ENCODE data around the gene PROSER2.

The PROSER2 gene

GRCh38 chr10:11823122-11823988 lies at the start of gene PROSER2:
Gene PROSER2 (plus strand): TSS chr10:11823356. CDS start chr10:11852078, 28,722 bp downstream.
- no peak for DNase-seq (ENCODE audit: low read depth, low spot score)
- H3K27ac ChIP-seq, result peak within 1 kb of the TSS; percentile 66

GRCh38 chr10:11773761-11774441 lies 49.3 kb upstream of the PROSER2 start:
- H3K27ac ChIP-seq, result no peak overlapping the region
- DNase-seq (ENCODE audit: low read depth, low spot score), result no peak

GRCh38 chr10:11775412-11775811 lies 47.7 kb upstream of the PROSER2 start:
- peak overlapping the region; percentile 51 for H3K27ac ChIP-seq
- DNase-seq (ENCODE audit: low read depth, low spot score), result no peak

- peak; percentile 69 for DNase-seq (ENCODE audit: low read depth, low spot score)
- H3K27ac ChIP-seq, result peak overlapping the region; percentile 51
Observed at GRCh38 chr10:11776080-11776479, 47.1 kb upstream of the PROSER2 start.

- no peak for DNase-seq (ENCODE audit: low read depth, low spot score)
- no peak overlapping the region for H3K27ac ChIP-seq
Observed at GRCh38 chr10:11781114-11781513, 42.0 kb upstream of the PROSER2 start.

- H3K27ac ChIP-seq, result peak overlapping the region; percentile 4
- DNase-seq (ENCODE audit: low read depth, low spot score), result no peak
Observed at GRCh38 chr10:11782793-11783557, 40.2 kb upstream of the PROSER2 start.

DNA sequence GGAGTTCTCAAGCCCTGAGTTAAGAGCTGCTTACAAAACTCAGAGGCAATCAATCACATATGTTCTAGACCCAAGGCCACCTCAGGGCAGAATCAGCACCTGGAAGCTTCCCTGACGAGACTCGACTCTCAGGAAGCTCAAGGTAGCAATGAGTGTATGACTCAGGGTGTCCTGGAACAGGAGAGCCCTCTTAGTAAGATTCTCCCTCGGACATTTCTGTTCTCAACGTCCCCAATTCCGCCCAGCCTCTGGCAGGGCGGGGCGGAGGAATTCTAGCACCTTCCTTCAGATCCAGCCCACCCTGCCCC lies 39.6 kb upstream of the PROSER2 start:
- peak overlapping the region; percentile 4 for H3K27ac ChIP-seq
- DNase-seq (ENCODE audit: low read depth, low spot score), result no peak

DNA sequence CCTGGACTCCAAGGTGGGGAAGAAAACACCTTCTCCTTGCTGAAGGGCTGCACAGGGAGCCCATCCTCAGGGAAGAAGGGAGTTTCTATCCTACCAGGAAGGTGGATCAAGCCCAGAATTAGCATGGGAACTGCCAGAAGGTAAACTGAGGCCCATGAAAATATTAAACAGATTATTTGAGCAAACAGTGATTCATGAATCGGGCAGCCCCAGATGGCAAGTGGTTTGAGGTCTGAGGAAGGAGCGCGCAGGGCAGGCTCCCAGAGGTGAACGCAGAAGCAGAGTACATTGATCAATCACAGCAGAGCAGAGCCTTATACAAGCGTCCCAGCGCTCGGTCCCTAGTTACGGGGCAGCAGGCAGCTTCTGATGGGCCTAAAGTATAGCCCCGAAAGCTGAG lies 35.8 kb upstream of the PROSER2 start:
- H3K27ac ChIP-seq, result no peak overlapping the region
- DNase-seq (ENCODE audit: low read depth, low spot score), result no peak

- DNase-seq (ENCODE audit: low read depth, low spot score), result no peak
- no peak overlapping the region for H3K27ac ChIP-seq
Observed at GRCh38 chr10:11787846-11788245, 35.3 kb upstream of the PROSER2 start.

GRCh38 chr10:11789306-11789705 lies 33.9 kb upstream of the PROSER2 start:
- H3K27ac ChIP-seq, result no peak overlapping the region

GRCh38 chr10:11789956-11790355 lies 33.2 kb upstream of the PROSER2 start:
- no peak overlapping the region for H3K27ac ChIP-seq
- DNase-seq (ENCODE audit: low read depth, low spot score), result no peak

More at GRCh38 chr10:11789306-11789705, 33.9 kb upstream of the PROSER2 start:
- DNase-seq (ENCODE audit: low read depth, low spot score), result no peak

GRCh38 chr10:11793762-11794479 lies 29.2 kb upstream of the PROSER2 start:
- no peak for DNase-seq (ENCODE audit: low read depth, low spot score)

DNA sequence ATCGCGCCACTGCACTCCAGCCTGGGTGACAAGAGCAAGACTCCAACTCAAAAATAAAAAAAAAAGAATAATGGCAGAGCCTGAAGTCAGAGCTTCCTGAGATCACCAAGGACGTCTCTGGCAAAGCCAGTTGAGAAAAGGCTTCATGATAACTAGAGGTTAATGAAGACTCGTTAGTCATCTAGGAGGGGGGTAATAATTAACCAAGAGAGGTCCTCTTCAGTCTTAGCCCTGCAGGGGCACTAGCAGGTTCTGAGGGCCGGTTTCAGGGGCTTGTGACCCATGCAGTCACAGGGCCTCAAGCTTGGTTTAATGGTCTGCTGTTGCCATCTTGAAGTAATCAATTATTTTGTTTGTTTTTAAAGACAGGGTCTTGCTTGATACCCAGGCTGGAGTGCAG lies 28.6 kb upstream of the PROSER2 start:
- H3K27ac ChIP-seq, result peak overlapping the region; percentile 64
- no peak for DNase-seq (ENCODE audit: low read depth, low spot score)

More at GRCh38 chr10:11793762-11794479, 29.2 kb upstream of the PROSER2 start:
- peak overlapping the region; percentile 64 for H3K27ac ChIP-seq

DNA sequence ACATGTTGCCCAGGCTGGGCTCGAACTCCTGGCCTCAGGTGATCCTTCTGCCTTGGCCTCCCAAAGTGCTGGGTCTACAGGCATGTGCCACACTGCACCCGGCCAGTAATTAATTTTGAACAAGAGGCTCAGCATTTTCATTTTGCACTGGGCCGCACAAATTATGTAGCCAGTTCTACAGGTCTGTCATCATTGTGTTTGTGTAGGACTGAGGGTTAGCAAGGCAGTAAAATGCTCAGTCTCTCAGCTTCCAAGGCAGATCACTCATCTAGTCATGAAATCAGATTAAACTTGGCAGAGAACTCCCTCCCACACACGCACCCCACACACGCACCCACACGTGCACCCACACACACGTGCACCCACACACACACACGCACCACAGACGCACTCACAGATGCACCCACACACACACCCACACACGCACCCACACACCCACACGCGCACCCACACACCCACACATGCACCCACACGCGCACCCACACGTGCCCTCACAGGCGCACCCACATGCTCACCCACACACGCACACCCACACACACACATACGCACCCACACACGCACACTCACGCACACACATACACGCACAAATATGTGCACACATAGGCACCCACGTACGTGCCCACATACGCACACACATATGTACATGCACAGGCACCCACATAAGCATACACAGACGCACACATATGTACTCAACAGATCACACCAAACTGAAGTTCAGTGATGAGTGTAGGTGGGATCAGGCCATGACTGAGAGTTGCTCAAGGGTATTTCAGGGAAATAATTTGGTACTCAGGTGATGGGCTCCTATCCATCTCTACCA lies 27.8 kb upstream of the PROSER2 start:
- H3K27ac ChIP-seq, result no peak overlapping the region
- no peak for DNase-seq (ENCODE audit: low read depth, low spot score)

GRCh38 chr10:11796474-11796873 lies 26.7 kb upstream of the PROSER2 start:
- DNase-seq (ENCODE audit: low read depth, low spot score), result no peak

GRCh38 chr10:11797281-11797680 lies 25.9 kb upstream of the PROSER2 start:
- no peak overlapping the region for H3K27ac ChIP-seq
- DNase-seq (ENCODE audit: low read depth, low spot score), result no peak

More at GRCh38 chr10:11796474-11796873, 26.7 kb upstream of the PROSER2 start:
- H3K27ac ChIP-seq, result no peak overlapping the region

DNA sequence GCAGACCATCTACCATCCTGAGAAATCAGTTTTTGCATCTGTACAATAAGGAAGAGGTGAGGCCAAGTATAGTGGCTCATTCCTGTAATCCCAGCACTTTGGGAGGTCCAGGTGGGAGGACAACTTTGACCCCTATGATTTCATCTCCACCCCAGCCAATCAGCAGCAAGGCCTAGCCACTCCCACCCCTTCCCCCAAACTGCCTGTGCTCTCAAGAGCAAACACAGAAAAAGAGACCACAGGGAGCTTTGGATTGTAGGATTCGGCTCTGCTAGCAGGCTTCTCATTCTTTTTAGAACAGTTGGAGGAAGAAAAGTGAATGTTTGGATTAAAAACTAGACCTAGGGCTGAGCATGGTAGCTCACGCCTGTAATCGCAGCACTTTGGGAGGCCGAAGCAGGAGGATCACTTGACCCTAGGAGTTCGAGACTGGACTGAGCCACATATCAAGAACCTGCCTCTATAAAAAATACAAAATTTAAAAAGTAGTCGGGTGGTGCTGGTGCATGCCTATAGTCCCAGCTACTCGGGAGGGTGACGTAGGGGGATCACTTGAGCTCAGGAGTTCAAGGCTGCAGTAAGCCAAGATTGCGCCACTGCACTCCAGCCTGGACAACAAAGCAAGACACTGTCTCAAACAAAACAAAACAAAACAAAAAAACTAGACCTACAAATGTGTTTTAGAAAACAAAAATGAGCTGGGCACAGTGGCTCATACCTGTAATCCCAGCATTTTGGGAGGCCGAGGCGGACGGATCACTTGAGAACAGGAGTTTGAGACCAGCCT lies 25.1 kb upstream of the PROSER2 start:
- H3K27ac ChIP-seq, result no peak overlapping the region
- DNase-seq (ENCODE audit: low read depth, low spot score), result no peak
